GM12878 (cell line): ENCODE results near the gene TBX10. TPM values are rescaled to one million over a fixed set of nuclear protein-coding genes. Genes with fewer than 3 reads are reported as not detected.

Source experiments
- ATAC-seq: fragments of 200-7000 bp; cut with Tn5 transposase; 3 replicates; pipeline ENCODE4 v1.9.1; 2020; ENCODE audit warnings: mild to moderate bottlenecking, moderate library complexity
- BruUV-seq: library from RNA; stranded (reverse); fragments of 400-500 nt; replicated peaks from 2 replicates; lab custom pipeline; 2021; lab: Mats Ljungman, UMichigan
- CTCF ChIA-PET: fragments of 300-600 bp; sonication (Branson Sonifier 250); formaldehyde crosslinking; extraction: SDS; loops from one replicate; lab custom pipeline; 2021; ENCODE audit warnings: inconsistent platforms; lab: Yijun Ruan, JAX
- POLR2A ChIA-PET: fragments of 350-600 bp; formaldehyde crosslinking; extraction: SDS; loops from one replicate; lab custom pipeline; 2021; ENCODE audit warnings: inconsistent platforms; lab: Charles Lee
- RAD21 ChIA-PET: fragments of 300-600 bp; sonication (Branson Sonifier 250); formaldehyde crosslinking; loops from one replicate; lab custom pipeline; 2023; ENCODE audit warnings: antibody characterized with exemption; ENCODE audit not compliant: unreplicated experiment; lab: Charles Lee
- SMC1A ChIA-PET: fragments of 300-600 bp; sonication (Branson Sonifier 250); formaldehyde crosslinking; loops from one replicate; lab custom pipeline; 2023; ENCODE audit not compliant: unreplicated experiment, uncharacterized antibody; lab: Charles Lee
- DNase-seq: peaks from one replicate; pipeline ENCODE4 v3.0.0-alpha.2; 2011; ENCODE audit warnings: low read depth, low spot score
- FAIRE-seq: peaks from 3 replicates; lab custom pipeline; 2011; peaks lifted over from hg19 to GRCh38; lab: Jason Lieb, UNC
- H2AFZ ChIP-seq: 2 replicates; pipeline ENCODE4 v1.6.0; 2011; ENCODE audit warnings: low read depth, low read length, control low read depth; ENCODE audit not compliant: control insufficient read depth
- H3K27ac ChIP-seq: 2 replicates; pipeline ENCODE4 v1.5.1; 2011; ENCODE audit warnings: control low read depth; ENCODE audit not compliant: control insufficient read depth, insufficient read depth
- H3K27me3 ChIP-seq, 2 experiments: replicated peaks in 1 of 2; 2 replicates each; pipeline versions ENCODE4 v1.6.0 to v1.6.1; 2011; ENCODE audit warnings: low read length in 1 of 2; ENCODE audit not compliant: control insufficient read depth in 2 of 2, insufficient read depth in 2 of 2
- H3K36me3 ChIP-seq, 2 experiments: 2 replicates each; pipeline ENCODE4 v1.5.1; 2011; ENCODE audit warnings: low read length in 1 of 2; ENCODE audit not compliant: control insufficient read depth in 2 of 2, insufficient read depth in 2 of 2
- H3K4me1 ChIP-seq: 2 replicates; pipeline ENCODE4 v1.6.1; 2011; ENCODE audit warnings: mild to moderate bottlenecking, low read length, moderate library complexity, mixed read lengths; ENCODE audit not compliant: control insufficient read depth, insufficient read depth
- H3K4me2 ChIP-seq: 2 replicates; pipeline ENCODE4 v1.6.0; 2011; ENCODE audit warnings: control low read depth; ENCODE audit not compliant: control insufficient read depth, insufficient read depth
- H3K4me3 ChIP-seq: fragments of 200-600 bp; sonication (generic); 2 replicates; pipeline ENCODE4 v1.5.1; 2016
- H3K79me2 ChIP-seq: 2 replicates; pipeline ENCODE4 v1.6.0; 2011; ENCODE audit warnings: low read length; ENCODE audit not compliant: control insufficient read depth, insufficient read depth
- H3K9ac ChIP-seq: 2 replicates; pipeline ENCODE4 v1.8.0; 2011; ENCODE audit warnings: low read length, control low read depth, mixed read lengths; ENCODE audit not compliant: control insufficient read depth, insufficient read depth
- H3K9me3 ChIP-seq: replicated peaks from 3 replicates; pipeline ENCODE4 v1.5.1; 2011; ENCODE audit warnings: mild to moderate bottlenecking, low read length; ENCODE audit not compliant: control insufficient read depth, insufficient read depth
- H4K20me1 ChIP-seq: 2 replicates; pipeline ENCODE4 v1.6.0; 2011; ENCODE audit not compliant: control insufficient read depth, insufficient read depth
- CBFB ChIP-seq: IDR thresholded peaks from 2 replicates; pipeline ENCODE4 v1.6.1; 2016; ENCODE audit warnings: antibody characterized with exemption, low read depth
- CREM ChIP-seq: IDR thresholded peaks from 2 replicates; pipeline ENCODE4 v1.6.1; 2014; ENCODE audit warnings: antibody characterized with exemption, low read depth
- FOXK2 ChIP-seq: fragments of 450-650 bp; IDR thresholded peaks from 2 replicates; pipeline ENCODE4 v1.6.1; 2017; ENCODE audit warnings: mild to moderate bottlenecking, moderate library complexity
- GABPA ChIP-seq: IDR thresholded peaks from 2 replicates; pipeline ENCODE4 v1.6.1; 2014; ENCODE audit warnings: antibody characterized with exemption, low read depth, mild to moderate bottlenecking, inconsistent platforms
- LARP7 ChIP-seq: fragments of 450-650 bp; IDR thresholded peaks from 2 replicates; pipeline ENCODE4 v1.6.1; 2017; ENCODE audit warnings: mild to moderate bottlenecking
- PAX5 ChIP-seq: IDR thresholded peaks from 2 replicates; pipeline ENCODE4 v1.6.1; 2011; ENCODE audit warnings: low read depth, low read length, borderline replicate concordance
- POLR2A ChIP-seq: IDR thresholded peaks from 2 replicates; pipeline ENCODE4 v1.6.1; 2011; ENCODE audit warnings: low read depth, mild to moderate bottlenecking, low read length
- SREBF1 ChIP-seq: IDR thresholded peaks from 2 replicates; pipeline ENCODE4 v1.6.1; 2012; ENCODE audit warnings: mild to moderate bottlenecking, low read length
- SRF ChIP-seq, 2 experiments: IDR thresholded peaks; 2 replicates each; pipeline ENCODE4 v1.6.1; 2011; ENCODE audit warnings: low read depth in 2 of 2, low read length in 2 of 2, mild to moderate bottlenecking in 1 of 2, moderate library complexity in 1 of 2
- ZNF24 ChIP-seq: fragments of 450-650 bp; IDR thresholded peaks from 2 replicates; pipeline ENCODE4 v1.6.1; 2017; ENCODE audit warnings: antibody characterized with exemption, mild to moderate bottlenecking
- ZNF274 ChIP-seq: IDR thresholded peaks from one replicate; pipeline ENCODE4 v1.8.0; 2011; ENCODE audit not compliant: insufficient read length, insufficient read depth
- ZNF384 ChIP-seq: IDR thresholded peaks from 2 replicates; pipeline ENCODE4 v1.6.1; 2012; ENCODE audit warnings: low read depth, mild to moderate bottlenecking, low read length, improper control_type of control experiment, borderline replicate concordance
- WGBS: methylation state at CpG from one replicate; pipeline ENCODE4 v1.1.6; 2016; ENCODE audit warnings: low lambda C conversion rate; ENCODE audit not compliant: insufficient replicate concordance, insufficient coverage; ENCODE audit errors: missing lambda C conversion rate; 5-methylcytosine and 5-hydroxymethylcytosine counted together
- in situ Hi-C: fragments of 300-500 bp; cut with MboI; formaldehyde crosslinking; loops from 9 replicates; pipeline ENCODE4 v1.14.3; 2018; ENCODE audit warnings: mixed read lengths
- intact Hi-C: fragments of 100-400 bp; cut with micrococcal nuclease; formaldehyde crosslinking; loops from one replicate; pipeline ENCODE4 v1.14.2; 2022; ENCODE audit not compliant: unreplicated experiment
- polyA plus RNA-seq, 11 experiments: library from polyadenylated mRNA; depleted of rRNA in 4 of 11; unstranded in 6 of 11; stranded (reverse) in 5 of 11; fragments of >200 nt; fragmentation: Nextera tagmentation in 4 of 11; fragmentation: Illumina TruSeq in 1 of 11; extraction: Ambion mirVana in 4 of 11; extraction: Trizol in 1 of 11; gene quantifications; 1 replicate in 1 of 11; 2 replicates in 10 of 11; pipeline versions ENCODE4 v1.2.1 to v1.2.3, GENCODE V29; 2011 to 2016; ENCODE audit warnings: inconsistent platforms in 2 of 11, missing spikeins in 2 of 11, low read depth in 1 of 11
- total RNA-seq, 4 experiments: library from RNA; depleted of rRNA in 3 of 4; stranded (reverse); fragments of >200 nt in 3 of 4; fragmentation: Illumina TruSeq in 1 of 4; extraction: Trizol in 1 of 4; gene quantifications; 2 replicates each; pipeline versions ENCODE4 v1.2.1 to v1.2.3, GENCODE V29; 2013 to 2021
- TF ChIP-seq, protein P1 (sequence below): fragments of 450-650 bp; IDR thresholded peaks from 2 replicates; pipeline ENCODE4 v1.6.1; 2016; ENCODE audit warnings: mild to moderate bottlenecking
- TF ChIP-seq, protein P2 (sequence below): IDR thresholded peaks from 2 replicates; pipeline ENCODE4 v1.6.1; 2011; ENCODE audit warnings: borderline replicate concordance, low read depth, mild to moderate bottlenecking, moderate library complexity, mixed read lengths, low read length; ENCODE audit not compliant: insufficient read depth; ENCODE audit errors: extremely low read length
- TF ChIP-seq, protein P3 (sequence below): fragments of 450-650 bp; IDR thresholded peaks from 2 replicates; pipeline ENCODE4 v1.6.1; 2018; ENCODE audit warnings: mild to moderate bottlenecking, low read depth, moderate library complexity; ENCODE audit not compliant: partially characterized antibody

Gene TBX10
- total and polyA plus RNA-seq, 10 of the 15 experiments (the other 5 are each of a cell fraction or from before 2014, with no cell fraction given): 0.10 to 0.44 (median 0.20) TPM; not detected in 4

DNA sequence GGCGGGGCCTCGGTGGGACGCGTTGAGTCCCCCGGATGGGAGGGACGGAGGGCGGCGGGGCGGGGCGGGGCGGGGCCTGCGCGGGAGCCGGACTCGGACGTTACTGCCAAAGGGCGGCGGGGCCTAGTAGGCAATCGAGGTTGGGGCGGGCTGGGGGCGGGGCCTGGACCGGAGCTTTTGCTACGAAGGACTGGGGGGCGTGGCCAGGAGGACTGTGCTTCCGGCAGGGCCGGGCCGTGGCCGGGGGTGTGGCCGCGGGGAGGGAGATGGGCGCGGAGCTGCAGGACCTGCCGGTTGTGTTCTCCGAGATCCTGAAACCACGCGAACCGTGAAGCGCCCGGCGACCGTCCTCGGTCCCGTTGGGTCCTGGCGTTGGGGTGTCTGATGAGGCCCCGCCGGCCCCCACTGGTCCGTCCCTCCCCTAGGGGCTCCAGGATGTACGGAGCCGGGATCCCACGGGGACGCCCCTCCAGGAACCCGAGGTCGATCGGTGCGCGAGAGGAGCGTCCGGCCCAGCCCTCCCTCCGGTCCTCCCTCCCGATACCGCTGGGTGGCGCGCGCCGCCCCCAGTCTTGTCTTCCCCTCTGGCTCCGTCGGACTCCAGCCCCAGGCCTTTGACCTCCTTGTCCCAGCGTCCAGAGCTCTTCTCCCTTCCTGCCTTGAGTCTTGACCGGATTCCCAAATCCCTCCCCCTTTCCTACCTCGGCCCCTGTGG lies 9.2 kb downstream of the TBX10 start (continued):
- TF ChIP-seq, protein P1, sequence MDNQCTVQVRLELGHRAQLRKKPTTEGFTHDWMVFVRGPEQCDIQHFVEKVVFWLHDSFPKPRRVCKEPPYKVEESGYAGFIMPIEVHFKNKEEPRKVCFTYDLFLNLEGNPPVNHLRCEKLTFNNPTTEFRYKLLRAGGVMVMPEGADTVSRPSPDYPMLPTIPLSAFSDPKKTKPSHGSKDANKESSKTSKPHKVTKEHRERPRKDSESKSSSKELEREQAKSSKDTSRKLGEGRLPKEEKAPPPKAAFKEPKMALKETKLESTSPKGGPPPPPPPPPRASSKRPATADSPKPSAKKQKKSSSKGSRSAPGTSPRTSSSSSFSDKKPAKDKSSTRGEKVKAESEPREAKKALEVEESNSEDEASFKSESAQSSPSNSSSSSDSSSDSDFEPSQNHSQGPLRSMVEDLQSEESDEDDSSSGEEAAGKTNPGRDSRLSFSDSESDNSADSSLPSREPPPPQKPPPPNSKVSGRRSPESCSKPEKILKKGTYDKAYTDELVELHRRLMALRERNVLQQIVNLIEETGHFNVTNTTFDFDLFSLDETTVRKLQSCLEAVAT: 0 out of 2 replicates have a peak, but pooled peaks have one; percentile 36
- TF ChIP-seq, protein P2, sequence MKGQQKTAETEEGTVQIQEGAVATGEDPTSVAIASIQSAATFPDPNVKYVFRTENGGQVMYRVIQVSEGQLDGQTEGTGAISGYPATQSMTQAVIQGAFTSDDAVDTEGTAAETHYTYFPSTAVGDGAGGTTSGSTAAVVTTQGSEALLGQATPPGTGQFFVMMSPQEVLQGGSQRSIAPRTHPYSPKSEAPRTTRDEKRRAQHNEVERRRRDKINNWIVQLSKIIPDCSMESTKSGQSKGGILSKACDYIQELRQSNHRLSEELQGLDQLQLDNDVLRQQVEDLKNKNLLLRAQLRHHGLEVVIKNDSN: no peak
- no peak for TF ChIP-seq GABPA

DNA sequence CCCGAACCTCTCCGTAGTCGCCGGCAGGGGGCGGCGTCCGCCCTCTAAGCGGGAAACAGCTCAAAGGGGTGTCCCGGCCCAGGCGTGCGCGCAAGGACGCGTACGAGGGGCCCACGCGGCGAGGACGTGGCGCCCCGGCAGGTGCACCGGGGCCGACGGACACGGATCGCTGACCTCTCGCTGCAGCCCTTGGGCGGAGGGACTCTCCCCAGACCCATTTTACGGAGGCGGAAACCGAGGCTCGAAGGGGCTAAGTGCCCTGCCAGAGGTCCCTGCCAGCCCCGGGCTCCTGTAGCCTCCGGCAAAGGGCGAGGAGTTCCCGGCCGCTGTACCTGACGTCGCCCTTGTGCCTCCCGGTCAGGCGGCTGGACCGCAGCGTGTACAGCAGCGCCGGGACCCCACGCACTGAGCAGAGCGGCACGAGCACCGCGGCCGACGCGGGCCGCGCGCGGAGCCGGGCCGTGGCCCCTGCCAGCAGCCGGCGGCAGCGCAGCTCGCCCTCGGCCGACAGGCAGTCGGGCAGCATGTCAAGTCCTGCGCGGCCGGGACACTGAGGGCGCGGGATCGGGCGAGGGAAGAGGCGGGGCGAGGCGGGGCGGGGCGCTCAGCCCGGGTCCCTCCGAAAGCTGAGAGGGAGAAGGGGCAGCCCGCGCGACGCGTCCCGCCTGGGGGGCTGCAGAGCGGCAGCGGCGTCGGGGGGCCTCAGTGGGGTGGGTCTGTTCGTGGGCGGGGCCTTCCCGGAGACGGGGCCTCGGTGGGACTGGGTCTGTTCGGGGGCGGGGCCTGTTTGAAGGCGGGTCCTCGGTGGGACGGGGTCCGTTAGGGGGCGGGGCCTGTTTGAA lies 10.0 kb downstream of the TBX10 start, which contains the start of gene NUDT8:
Gene NUDT8, minus strand, starts transcription at position 552 of the 842 bp plus-strand sequence. Its CDS starts 26 bp downstream, at position 526.
- Histone ChIP-seq H3K27me3 (no peaks in the 10 kb centered on the region), H3K79me2 (no peaks in the 10 kb centered on the region), H4K20me1 (no peaks in the 10 kb centered on the region), H3K4me2 (peak within 1 kb of the TSS; percentile 96), H3K9me3 (no peaks in the 10 kb centered on the region), H2AFZ (peak within 1 kb of the TSS; percentile 92), H3K9ac (peak within 1 kb of the TSS; percentile 60), H3K4me1 (peaks cover 15% of the 10 kb centered on the region), H3K27ac (peak within 1 kb of the TSS; percentile 79), H3K4me3 (peak within 1 kb of the TSS; percentile 71), H3K36me3 (no peaks in the 10 kb centered on the region)
- CTCF ChIA-PET: interaction anchor here (0.6 to 6.4 kb wide), 25 partner anchors 8 to 554 kb away, joined by 3 to 71 read pairs (median 6); partner anchors contain the start of genes ACY3, CDK2AP2, CLCF1 and GSTP1
- RAD21 ChIA-PET: interaction anchor here (0.7 to 5.1 kb wide), 21 partner anchors 13 to 278 kb away, joined by 3 to 38 read pairs (median 5); partner anchors contain the start of genes ACY3, GSTP1, PPP1CA and PTPRCAP
- WGBS: under 1% methylated on average over 79 of the region's 102 CpGs
- intact Hi-C loops: loop anchor here (1.0 kb wide), 1 partner anchor 30 kb away; no protein-coding TSS in a partner anchor
- DNase-seq (peak; percentile 51), ATAC-seq (peak; percentile 77), FAIRE-seq (no peak)
- in situ Hi-C loops: no loop called here
- SMC1A ChIA-PET: interaction anchor here (0.7 to 6.4 kb wide), 11 partner anchors 15 to 72 kb away, joined by 3 to 52 read pairs (median 5); partner anchors contain the start of genes ACY3 and GSTP1
- POLR2A ChIA-PET: interaction anchor here (0.6 to 2.7 kb wide), 15 partner anchors 13 to 228 kb away, joined by 3 to 16 read pairs (median 6); partner anchors contain the start of genes ACY3, GSTP1, PPP1CA and PTPRCAP
- BruUV-seq: no TSS peak
- peak; percentile 97 for TF ChIP-seq PAX5
- peak; percentile 66 for TF ChIP-seq POLR2A
- TF ChIP-seq SRF (IDR thresholded peaks at IDR 0.05; ENCODE audit: low read depth in 2 of 2, low read length in 2 of 2): no peak
- no peak for TF ChIP-seq CBFB
- TF ChIP-seq GABPA: no peak
- no peak for TF ChIP-seq SREBF1
- TF ChIP-seq ZNF274: no peak
- peak; percentile 30; the same call in 1 of the 2 replicates for TF ChIP-seq CREM
- TF ChIP-seq LARP7: peak; percentile 99
- no peak for TF ChIP-seq FOXK2
- TF ChIP-seq, protein P3, sequence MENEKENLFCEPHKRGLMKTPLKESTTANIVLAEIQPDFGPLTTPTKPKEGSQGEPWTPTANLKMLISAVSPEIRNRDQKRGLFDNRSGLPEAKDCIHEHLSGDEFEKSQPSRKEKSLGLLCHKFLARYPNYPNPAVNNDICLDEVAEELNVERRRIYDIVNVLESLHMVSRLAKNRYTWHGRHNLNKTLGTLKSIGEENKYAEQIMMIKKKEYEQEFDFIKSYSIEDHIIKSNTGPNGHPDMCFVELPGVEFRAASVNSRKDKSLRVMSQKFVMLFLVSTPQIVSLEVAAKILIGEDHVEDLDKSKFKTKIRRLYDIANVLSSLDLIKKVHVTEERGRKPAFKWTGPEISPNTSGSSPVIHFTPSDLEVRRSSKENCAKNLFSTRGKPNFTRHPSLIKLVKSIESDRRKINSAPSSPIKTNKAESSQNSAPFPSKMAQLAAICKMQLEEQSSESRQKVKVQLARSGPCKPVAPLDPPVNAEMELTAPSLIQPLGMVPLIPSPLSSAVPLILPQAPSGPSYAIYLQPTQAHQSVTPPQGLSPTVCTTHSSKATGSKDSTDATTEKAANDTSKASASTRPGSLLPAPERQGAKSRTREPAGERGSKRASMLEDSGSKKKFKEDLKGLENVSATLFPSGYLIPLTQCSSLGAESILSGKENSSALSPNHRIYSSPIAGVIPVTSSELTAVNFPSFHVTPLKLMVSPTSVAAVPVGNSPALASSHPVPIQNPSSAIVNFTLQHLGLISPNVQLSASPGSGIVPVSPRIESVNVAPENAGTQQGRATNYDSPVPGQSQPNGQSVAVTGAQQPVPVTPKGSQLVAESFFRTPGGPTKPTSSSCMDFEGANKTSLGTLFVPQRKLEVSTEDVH: no peak
- no peak for TF ChIP-seq ZNF384
- TF ChIP-seq ZNF24: no peak
